ENCODE data around the gene PSMC2. TPM values are rescaled to one million over a fixed set of nuclear protein-coding genes. Genes with fewer than 3 reads are reported as not detected.

Gene PSMC2
- total RNA-seq, 1 experiment from 2014 or later, result 128 TPM

GRCh38 chr7:103343758-103344452 lies 3.5 kb upstream of the PSMC2 start:
- Histone ChIP-seq H3K4me1 (ENCODE audit: insufficient read depth, low read length) (no peaks in the 10 kb centered on the region), H2BK20ac (ENCODE audit: low read depth, low read length, poor library complexity, severe bottlenecking) (no peak overlapping the region), H2AK5ac (ENCODE audit: insufficient read length, low read length) (no peak overlapping the region), H4K20me1 (ENCODE audit: control insufficient read depth, insufficient read depth, insufficient read length) (no peaks in the 10 kb centered on the region), H3T11ph (ENCODE audit: low read length) (no peak overlapping the region), H3K23me2 (ENCODE audit: insufficient read length, low read depth, low read length, poor library complexity, severe bottlenecking) (peaks cover 5% of the 10 kb centered on the region), H3K9me3 (ENCODE audit: control insufficient read depth, low read depth, low read length) (no peaks in the 10 kb centered on the region), H3K27me3 (ENCODE audit: insufficient read depth, low read length) (no peaks in the 10 kb centered on the region), H3K18ac (ENCODE audit: insufficient read length, low read depth, low read length) (peak overlapping the region; percentile 49), H3K4me2 (ENCODE audit: insufficient read depth, insufficient read length, low read length) (peak overlapping the region; percentile 91), H3K79me1 (ENCODE audit: insufficient read depth, low read depth, low read length, poor library complexity, severe bottlenecking) (peaks cover 3% of the 10 kb centered on the region), H3K56ac (ENCODE audit: insufficient read length, low read depth, low read length) (peak overlapping the region; percentile 37), H3K9ac (ENCODE audit: extremely low read depth, insufficient read length, low read length) (peak overlapping the region; percentile 96), H2AFZ (ENCODE audit: low read length) (no peak overlapping the region), H3K27ac (ENCODE audit: insufficient read length, low read depth, low read length) (peak overlapping the region; percentile 30), H3K14ac (ENCODE audit: insufficient read depth, low read length) (peak overlapping the region; percentile 74), H2BK12ac (ENCODE audit: insufficient read length, low read depth, low read length) (no peak overlapping the region), H2BK120ac (ENCODE audit: low read depth, low read length, poor library complexity, severe bottlenecking) (no peak overlapping the region), H4K5ac (ENCODE audit: insufficient read length, low read depth, low read length) (peak overlapping the region; percentile 45), H4K8ac (replicated peaks; ENCODE audit: insufficient read length, low read depth, low read length) (no peak overlapping the region), H4K91ac (ENCODE audit: insufficient read length, low read depth, low read length) (no peak overlapping the region), H2BK5ac (ENCODE audit: insufficient read length, low read length) (no peak overlapping the region), H3K79me2 (ENCODE audit: insufficient read depth, low read length) (peaks cover 26% of the 10 kb centered on the region), H2BK15ac (ENCODE audit: low read depth, low read length) (no peak overlapping the region), H3K4ac (ENCODE audit: low read depth, low read length) (no peak overlapping the region; the same call in 1 of the 2 replicates), H3K23ac (ENCODE audit: insufficient read length, low read depth, low read length) (no peak overlapping the region)
- peak overlapping the region; percentile 96 to 99 (median 96) for H3K27ac Mint-ChIP-seq
- peaks cover 7 to 12% of the 10 kb centered on the region in 2 experiments for H3K4me1 Mint-ChIP-seq
- peak overlapping the region; percentile 92 to 99 for H3K4me3 Mint-ChIP-seq
- peaks cover 26 to 37% (median 33%) of the 10 kb centered on the region in 3 experiments for H3K36me3 Mint-ChIP-seq (ENCODE audit: insufficient read depth in 1 of 3, low read depth in 3 of 3)
- no peaks in the 10 kb centered on the region for H3K27me3 Mint-ChIP-seq (ENCODE audit: low read depth)
- TF ChIP-seq CTCF (conservative IDR thresholded peaks at IDR 0.05), result no peak
- H3K9me3 Mint-ChIP-seq, result no peaks in the 10 kb centered on the region; a peak in 1 of 5 replicates
- WGBS (ENCODE audit: extremely low coverage, insufficient read length, low lambda C conversion rate), result no CpG with 5 or more reads among the region's 26 CpGs
- DNase-seq, result no peak
